Measurements from ENCODE around the gene RHBDD3. TPM values are rescaled to one million over a fixed set of nuclear protein-coding genes. Genes with fewer than 3 reads are reported as not detected.

RHBDD3 gene
- total RNA-seq, 6 donors from 2014 or later, result 17.3 to 47.1 (median 27.9) TPM

- TF ChIP-seq POLR2A (IDR thresholded peaks at IDR 0.05) (no peak), POLR2AphosphoS5 (IDR thresholded peaks at IDR 0.05) (no peak), CTCF (IDR thresholded peaks at IDR 0.05) (no peak), EP300 (IDR thresholded peaks at IDR 0.05) (no peak)
- DNase-seq (no peak), ATAC-seq (ENCODE audit: low FRiP score in 2 of 2) (no peak)
- Histone ChIP-seq H3K9me3 (no peaks in the 10 kb centered on the region), H3K4me1 (no peaks in the 10 kb centered on the region), H3K36me3 (peaks cover 0 to 28% (median 8%) of the 10 kb centered on the region in 4 donors), H3K27ac (no peak overlapping the region), H3K27me3 (no peaks in the 10 kb centered on the region), H3K4me3 (no peak overlapping the region)
- WGBS, 2 donors, result 90 to 92% methylated on average over 3 to 5 of the region's 8 CpGs
Observed at GRCh38 chr22:29257751-29258181, 10.0 kb downstream of the RHBDD3 start.

- Histone ChIP-seq H3K36me3 (peaks cover 0 to 25% (median 8%) of the 10 kb centered on the region in 4 donors), H3K9me3 (no peaks in the 10 kb centered on the region), H3K4me1 (no peaks in the 10 kb centered on the region), H3K27ac (no peak overlapping the region), H3K4me3 (no peak overlapping the region), H3K27me3 (no peaks in the 10 kb centered on the region)
- ATAC-seq (ENCODE audit: low FRiP score in 2 of 2) (no peak), DNase-seq (no peak)
- WGBS, 2 donors, result 92 to 95% methylated on average over 8 of the region's 8 CpGs
- TF ChIP-seq CTCF (IDR thresholded peaks at IDR 0.05) (no peak), EP300 (IDR thresholded peaks at IDR 0.05) (no peak), POLR2A (IDR thresholded peaks at IDR 0.05) (no peak), POLR2AphosphoS5 (IDR thresholded peaks at IDR 0.05) (no peak)
Observed at GRCh38 chr22:29256606-29257325, 11.0 kb downstream of the RHBDD3 start.

GRCh38 chr22:29255064-29255621, 12.6 kb downstream of the RHBDD3 start:
- H3K36me3 ChIP-seq, result peaks cover 0 to 17% (median 3%) of the 10 kb centered on the region in 4 donors
- WGBS, 2 donors, result 96 to 100% methylated on average over 2 to 4 of the region's 11 CpGs
- TF ChIP-seq EP300 (IDR thresholded peaks at IDR 0.05) (no peak), POLR2A (IDR thresholded peaks at IDR 0.05) (no peak), POLR2AphosphoS5 (IDR thresholded peaks at IDR 0.05) (no peak), CTCF (IDR thresholded peaks at IDR 0.05) (no peak)

GRCh38 chr22:29254286-29254660, 13.5 kb downstream of the RHBDD3 start:
- Histone ChIP-seq H3K27me3 (no peaks in the 10 kb centered on the region), H3K27ac (no peak overlapping the region), H3K9me3 (no peaks in the 10 kb centered on the region), H3K4me1 (no peaks in the 10 kb centered on the region), H3K4me3 (no peak overlapping the region), H3K36me3 (peaks cover 0 to 8% (median 0%) of the 10 kb centered on the region in 4 donors)
- DNase-seq (no peak), ATAC-seq (ENCODE audit: low FRiP score in 2 of 2) (no peak)
- WGBS, 2 donors, result 36 to 80% methylated on average over 2 to 4 of the region's 4 CpGs
- no peak for TF ChIP-seq POLR2AphosphoS5 (IDR thresholded peaks at IDR 0.05)
- TF ChIP-seq CTCF (IDR thresholded peaks at IDR 0.05), result no peak
- no peak for TF ChIP-seq POLR2A (IDR thresholded peaks at IDR 0.05)
- no peak for TF ChIP-seq EP300 (IDR thresholded peaks at IDR 0.05)

More at GRCh38 chr22:29255064-29255621, 12.6 kb downstream of the RHBDD3 start:
- DNase-seq (no peak), ATAC-seq (ENCODE audit: low FRiP score in 2 of 2) (no peak)
- Histone ChIP-seq H3K4me1 (no peaks in the 10 kb centered on the region), H3K9me3 (no peaks in the 10 kb centered on the region), H3K4me3 (no peak overlapping the region), H3K27ac (no peak overlapping the region), H3K27me3 (no peaks in the 10 kb centered on the region)
